ENCODE data around the gene PCDHB4. TPM values are rescaled to one million over a fixed set of nuclear protein-coding genes. Genes with fewer than 3 reads are reported as not detected.
"Not testable (repeated sequence)": the region's sequence is repeated elsewhere in the genome, so short reads cannot be mapped to it uniquely, and the experiment has no call there.

PCDHB4 gene
- not detected for total RNA-seq

DNA sequence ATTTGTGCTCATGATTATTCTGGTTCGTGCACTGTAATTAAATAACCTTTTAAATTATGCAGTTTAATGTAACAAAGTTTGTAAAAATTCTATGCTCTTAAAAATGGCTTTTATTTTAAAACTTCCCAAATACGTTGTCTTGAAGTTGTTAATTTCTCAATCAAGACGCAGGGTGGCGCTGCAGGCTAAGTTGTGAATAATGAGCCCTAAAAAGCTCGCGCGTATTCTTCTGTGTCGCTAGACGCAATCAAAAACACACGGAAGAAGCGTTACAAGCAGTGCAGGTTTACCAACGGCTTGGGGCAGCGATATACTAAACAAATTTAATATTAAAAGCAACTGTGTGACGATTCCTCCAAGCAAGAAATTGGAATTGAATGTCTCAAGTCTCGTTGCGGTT, at the start of gene PCDHB4:
Gene PCDHB4 (plus strand): TSS at position 256 of the 400 bp plus-strand sequence. CDS start 181 bp downstream, outside the sequence.
- DNase-seq: no peak

DNA sequence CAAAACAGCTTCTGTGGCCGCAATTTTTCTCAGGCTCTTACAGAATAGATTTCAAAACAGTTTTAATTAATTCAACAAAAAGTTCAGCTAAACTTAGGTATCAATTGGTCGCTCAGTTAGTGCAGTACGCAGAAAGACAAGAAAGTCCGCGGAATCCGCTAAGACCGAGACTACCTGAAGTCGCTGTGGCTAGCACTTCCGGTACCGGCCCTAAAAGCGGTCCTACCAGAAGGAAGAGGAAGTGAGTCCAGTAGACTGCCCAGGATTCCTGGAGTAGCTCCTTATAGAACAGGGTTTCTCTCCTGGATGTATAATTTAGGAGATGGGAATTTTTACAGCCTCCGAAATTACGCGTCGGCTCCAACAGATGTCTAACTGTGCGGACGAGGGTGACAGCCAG, 43.8 kb upstream of the PCDHB4 start:
- DNase-seq: no peak

DNA sequence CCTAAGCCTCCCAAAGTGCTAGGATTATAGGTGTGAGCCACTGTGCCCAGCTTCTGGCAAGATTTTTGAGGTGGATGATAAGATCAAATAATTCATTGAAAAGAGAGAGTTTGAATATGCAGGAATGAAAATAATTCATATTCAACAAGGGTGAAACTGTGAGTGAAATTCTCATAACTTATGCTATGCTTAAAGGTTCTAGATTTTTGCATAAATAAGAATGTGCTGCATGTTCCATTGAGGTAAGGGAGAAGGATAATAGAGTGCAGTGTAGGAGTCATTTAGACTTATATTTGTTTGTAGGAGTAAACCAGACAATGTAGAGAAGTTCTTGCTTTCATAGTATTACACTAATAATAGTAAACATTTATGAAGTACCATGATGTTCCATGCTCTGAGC, 39.4 kb upstream of the PCDHB4 start:
- DNase-seq: no peak

DNA sequence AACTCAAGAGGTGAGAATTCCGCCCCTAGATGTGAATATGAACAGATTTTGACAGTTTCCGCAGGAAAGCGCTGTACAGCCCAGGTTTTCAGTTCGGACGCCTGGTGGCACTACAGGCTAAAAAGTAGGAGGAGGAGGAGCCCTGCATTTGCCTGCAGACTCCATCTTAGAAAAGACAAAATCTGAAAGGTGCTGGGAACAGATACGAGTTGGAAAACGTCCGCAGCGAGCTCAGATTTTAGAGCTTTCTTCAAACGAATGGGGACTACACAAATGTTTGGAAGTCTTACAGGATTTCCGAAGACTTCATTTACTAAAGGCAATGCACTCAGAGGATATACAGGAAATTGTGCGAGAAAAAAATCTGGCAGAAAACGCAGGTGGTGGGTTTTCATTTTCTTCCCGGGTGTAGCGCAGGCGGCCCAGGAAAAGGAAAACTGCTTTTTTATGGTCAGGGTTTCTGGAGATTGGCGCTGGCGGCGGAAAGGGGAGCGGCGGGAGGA, 37.1 kb upstream of the PCDHB4 start:
- DNase-seq: peak; percentile 11

DNA sequence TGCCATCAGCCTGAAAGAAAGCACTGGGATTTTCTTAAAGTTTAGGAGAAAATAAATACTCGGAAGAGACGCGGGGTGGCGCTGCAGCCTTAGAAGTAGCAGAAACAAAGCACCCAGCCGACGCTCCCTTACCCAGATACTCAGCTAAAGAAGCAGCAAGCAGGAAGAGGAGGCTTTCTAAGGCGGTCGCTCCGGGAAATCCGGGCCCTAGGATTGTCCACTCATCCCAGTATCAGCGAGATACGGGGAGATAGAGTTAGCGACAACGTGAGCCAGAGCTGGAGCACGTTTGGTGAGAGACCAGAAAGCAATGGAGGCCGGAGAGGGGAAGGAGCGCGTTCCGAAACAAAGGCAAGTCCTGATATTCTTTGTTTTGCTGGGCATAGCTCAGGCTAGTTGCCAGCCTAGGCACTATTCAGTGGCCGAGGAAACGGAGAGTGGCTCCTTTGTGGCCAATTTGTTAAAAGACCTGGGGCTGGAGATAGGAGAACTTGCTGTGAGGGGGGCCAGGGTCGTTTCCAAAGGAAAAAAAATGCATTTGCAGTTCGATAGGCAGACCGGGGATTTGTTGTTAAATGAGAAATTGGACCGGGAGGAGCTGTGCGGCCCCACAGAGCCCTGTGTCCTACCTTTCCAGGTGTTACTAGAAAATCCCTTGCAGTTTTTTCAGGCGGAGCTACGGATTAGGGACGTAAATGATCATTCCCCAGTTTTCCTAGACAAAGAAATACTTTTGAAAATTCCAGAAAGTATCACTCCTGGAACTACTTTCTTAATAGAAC, 26.9 kb upstream of the PCDHB4 start, which contains the start of gene PCDHB2:
Gene PCDHB2 (plus strand): TSS at position 135 of the 782 bp plus-strand sequence. CDS start 176 bp downstream, at position 311.
- no peak for DNase-seq

DNA sequence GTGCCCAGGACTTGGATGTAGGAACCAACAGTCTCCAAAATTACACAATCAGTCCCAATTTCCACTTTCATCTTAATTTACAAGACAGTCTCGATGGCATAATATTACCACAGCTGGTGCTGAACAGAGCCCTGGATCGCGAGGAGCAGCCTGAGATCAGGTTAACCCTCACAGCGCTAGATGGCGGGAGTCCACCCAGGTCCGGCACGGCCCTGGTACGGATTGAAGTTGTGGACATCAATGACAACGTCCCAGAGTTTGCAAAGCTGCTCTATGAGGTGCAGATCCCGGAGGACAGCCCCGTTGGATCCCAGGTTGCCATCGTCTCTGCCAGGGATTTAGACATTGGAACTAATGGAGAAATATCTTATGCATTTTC, 26.4 kb upstream of the PCDHB4 start:
- DNase-seq: no peak

DNA sequence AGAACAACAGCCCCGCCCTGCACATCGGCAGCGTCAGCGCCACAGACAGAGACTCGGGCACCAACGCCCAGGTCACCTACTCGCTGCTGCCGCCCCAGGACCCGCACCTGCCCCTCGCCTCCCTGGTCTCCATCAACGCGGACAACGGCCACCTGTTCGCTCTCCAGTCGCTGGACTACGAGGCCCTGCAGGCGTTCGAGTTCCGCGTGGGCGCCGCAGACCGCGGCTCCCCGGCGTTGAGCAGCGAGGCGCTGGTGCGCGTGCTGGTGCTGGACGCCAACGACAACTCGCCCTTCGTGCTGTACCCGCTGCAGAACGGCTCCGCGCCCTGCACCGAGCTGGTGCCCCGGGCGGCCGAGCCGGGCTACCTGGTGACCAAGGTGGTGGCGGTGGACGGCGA, 25.4 kb upstream of the PCDHB4 start:
- not testable (repeated sequence) for DNase-seq

DNA sequence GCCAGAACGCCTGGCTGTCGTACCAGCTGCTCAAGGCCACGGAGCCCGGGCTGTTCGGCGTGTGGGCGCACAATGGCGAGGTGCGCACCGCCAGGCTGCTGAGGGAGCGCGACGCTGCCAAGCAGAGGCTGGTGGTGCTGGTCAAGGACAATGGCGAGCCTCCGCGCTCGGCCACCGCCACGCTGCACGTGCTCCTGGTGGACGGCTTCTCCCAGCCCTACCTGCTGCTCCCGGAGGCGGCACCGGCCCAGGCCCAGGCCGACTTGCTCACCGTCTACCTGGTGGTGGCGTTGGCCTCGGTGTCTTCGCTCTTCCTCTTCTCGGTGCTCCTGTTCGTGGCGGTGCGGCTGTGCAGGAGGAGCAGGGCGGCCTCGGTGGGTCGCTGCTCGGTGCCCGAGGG, 25.0 kb upstream of the PCDHB4 start:
- DNase-seq: not testable (repeated sequence)

DNA sequence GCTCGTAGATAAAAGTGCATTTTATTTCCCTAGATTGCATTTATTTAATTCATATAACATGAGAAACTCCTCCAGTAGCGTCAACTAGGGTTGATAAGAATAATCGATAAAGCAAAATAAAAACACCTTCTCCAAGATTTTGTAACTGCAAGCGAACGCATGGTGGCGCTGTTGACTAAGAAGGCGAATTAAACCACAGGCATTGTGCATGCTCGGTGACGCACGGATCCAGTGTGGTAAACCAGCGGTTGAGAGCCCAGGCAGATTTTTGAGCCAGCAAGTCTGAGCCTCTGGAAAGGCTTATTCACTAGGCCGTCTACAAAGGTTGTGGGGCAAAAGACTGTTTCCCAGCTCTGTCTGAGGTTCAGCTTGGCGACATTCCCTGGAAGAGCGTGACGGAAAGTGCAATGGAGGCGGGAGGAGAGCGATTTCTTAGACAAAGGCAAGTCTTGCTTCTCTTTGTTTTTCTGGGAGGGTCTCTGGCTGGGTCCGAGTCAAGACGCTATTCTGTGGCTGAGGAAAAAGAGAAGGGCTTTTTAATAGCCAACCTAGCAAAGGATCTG, 21.3 kb upstream of the PCDHB4 start, which contains the start of gene PCDHB3:
Gene PCDHB3 (plus strand): TSS at position 231 of the 563 bp plus-strand sequence. CDS start 177 bp downstream, at position 408.
- DNase-seq: no peak

DNA sequence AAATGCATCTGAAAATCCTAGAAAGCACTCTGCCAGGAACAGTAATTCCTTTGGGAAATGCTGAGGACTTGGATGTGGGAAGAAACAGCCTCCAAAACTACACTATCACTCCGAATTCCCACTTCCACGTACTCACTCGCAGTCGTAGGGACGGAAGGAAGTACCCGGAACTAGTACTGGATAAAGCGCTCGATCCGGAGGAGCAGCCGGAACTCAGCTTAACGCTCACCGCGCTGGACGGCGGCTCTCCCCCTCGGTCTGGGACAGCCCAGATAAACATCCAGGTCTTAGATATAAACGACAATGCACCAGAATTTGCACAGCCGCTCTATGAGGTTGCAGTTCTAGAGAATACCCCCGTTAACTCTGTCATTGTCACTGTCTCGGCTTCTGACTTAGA, 20.6 kb upstream of the PCDHB4 start:
- no peak for DNase-seq

DNA sequence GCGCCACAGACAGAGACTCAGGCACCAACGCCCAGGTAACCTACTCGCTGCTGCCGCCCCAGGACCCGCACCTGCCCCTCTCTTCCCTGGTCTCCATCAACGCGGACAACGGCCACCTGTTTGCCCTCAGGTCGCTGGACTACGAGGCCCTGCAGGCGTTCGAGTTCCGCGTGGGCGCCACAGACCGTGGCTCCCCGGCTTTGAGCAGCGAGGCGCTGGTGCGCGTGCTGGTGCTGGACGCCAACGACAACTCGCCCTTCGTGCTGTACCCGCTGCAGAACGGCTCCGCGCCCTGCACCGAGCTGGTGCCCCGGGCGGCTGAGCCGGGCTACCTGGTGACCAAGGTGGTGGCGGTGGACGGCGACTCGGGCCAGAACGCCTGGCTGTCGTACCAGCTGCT, 19.5 kb upstream of the PCDHB4 start:
- not testable (repeated sequence) for DNase-seq

DNA sequence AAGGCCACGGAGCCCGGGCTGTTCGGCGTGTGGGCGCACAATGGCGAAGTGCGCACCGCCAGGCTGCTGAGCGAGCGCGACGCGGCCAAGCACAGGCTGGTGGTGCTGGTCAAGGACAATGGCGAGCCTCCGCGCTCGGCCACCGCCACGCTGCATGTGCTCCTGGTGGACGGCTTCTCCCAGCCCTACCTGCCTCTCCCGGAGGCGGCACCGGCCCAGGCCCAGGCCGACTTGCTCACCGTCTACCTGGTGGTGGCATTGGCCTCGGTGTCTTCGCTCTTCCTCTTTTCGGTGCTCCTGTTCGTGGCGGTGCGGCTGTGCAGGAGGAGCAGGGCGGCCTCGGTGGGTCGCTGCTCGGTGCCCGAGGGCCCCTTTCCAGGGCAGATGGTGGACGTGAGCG, 19.1 kb upstream of the PCDHB4 start:
- not testable (repeated sequence) for DNase-seq

DNA sequence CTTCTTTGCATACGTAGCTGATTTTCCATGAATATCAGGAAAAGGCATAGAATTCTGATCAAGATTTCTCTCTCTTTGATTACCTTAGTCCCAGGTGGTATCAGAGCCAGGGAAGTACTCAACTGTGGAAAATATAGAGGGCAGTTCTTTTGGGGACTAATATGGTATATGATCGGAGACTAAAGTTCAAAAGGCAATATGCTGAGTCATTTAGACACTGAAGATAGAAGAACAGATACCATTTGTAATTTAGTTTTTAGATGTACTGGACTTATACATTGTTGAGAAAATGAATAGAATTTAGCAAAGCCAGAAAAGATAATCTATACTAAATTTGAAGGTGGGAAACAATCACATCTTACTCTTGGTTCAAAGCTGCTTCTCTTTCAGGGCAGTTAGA, 16.3 kb upstream of the PCDHB4 start:
- no peak for DNase-seq

DNA sequence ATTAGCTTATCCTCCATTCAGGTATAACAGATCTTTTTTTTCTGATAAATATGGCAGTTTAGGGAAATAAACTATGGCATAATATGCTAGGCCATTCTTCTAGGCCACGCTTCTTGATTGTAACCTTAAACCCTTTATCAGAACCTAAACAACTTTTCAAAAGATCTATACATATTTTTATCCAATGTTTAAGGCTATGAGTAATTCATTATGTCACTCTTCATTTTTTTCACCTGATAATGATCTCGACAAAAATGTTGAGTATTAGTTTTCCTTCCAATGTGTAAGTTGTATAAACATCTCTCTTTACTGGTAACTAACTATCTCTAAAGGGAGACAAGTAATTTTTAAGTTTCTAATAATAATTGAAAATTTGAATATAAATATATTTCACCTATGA, 2.4 kb upstream of the PCDHB4 start:
- DNase-seq: no peak

DNA sequence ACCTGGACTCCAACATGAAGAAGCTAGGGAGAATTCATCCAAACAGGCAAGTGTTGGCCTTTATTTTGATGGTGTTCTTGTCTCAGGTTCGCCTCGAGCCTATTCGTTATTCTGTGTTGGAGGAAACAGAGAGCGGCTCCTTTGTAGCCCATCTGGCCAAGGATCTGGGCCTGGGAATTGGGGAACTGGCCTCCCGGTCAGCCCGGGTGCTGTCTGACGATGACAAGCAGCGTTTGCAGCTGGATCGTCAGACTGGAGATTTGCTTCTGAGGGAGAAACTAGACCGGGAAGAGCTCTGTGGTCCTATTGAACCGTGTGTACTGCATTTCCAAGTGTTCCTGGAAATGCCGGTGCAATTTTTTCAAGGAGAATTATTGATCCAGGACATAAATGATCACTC, 367 bp downstream of the PCDHB4 start:
- no peak for DNase-seq

DNA sequence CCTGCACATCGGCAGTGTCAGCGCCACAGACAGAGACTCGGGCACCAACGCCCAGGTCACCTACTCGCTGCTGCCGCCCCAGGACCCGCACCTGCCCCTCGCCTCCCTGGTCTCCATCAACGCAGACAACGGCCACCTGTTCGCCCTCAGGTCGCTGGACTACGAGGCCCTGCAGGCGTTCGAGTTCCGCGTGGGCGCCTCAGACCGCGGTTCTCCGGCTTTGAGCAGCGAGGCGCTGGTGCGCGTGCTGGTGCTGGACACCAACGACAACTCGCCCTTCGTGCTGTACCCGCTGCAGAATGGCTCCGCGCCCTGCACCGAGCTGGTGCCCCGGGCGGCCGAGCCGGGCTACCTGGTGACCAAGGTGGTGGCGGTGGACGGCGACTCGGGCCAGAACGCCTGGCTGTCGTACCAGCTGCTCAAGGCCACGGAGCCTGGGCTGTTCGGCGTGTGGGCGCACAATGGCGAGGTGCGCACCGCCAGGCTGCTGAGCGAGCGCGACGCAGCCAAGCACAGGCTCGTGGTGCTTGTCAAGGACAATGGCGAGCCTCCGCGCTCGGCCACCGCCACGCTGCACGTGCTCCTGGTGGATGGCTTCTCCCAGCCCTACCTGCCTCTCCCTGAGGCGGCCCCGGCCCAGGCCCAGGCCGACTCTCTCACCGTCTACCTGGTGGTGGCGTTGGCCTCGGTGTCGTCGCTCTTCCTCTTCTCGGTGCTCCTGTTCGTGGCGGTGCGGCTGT, 1.9 kb downstream of the PCDHB4 start:
- DNase-seq: not testable (repeated sequence)

DNA sequence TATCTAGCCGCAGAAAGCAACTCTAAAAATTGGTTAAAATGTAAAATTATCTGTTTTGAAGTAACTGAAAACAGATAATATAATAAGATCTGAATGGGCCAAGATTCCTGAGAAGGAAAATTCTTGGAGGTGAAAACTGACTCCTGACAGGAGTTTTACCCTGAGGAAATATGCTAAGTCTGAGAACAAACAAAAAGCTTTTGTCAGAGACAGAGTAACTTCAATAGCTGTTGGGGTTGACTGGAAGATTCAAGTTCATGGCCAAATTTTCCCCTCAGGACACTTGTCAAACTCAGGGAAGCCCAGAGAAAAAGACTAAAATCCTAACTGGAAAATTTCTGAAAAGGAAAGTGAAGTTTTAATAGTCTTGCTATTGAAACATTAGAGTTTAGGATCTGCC, 5.7 kb downstream of the PCDHB4 start:
- no peak for DNase-seq

DNA sequence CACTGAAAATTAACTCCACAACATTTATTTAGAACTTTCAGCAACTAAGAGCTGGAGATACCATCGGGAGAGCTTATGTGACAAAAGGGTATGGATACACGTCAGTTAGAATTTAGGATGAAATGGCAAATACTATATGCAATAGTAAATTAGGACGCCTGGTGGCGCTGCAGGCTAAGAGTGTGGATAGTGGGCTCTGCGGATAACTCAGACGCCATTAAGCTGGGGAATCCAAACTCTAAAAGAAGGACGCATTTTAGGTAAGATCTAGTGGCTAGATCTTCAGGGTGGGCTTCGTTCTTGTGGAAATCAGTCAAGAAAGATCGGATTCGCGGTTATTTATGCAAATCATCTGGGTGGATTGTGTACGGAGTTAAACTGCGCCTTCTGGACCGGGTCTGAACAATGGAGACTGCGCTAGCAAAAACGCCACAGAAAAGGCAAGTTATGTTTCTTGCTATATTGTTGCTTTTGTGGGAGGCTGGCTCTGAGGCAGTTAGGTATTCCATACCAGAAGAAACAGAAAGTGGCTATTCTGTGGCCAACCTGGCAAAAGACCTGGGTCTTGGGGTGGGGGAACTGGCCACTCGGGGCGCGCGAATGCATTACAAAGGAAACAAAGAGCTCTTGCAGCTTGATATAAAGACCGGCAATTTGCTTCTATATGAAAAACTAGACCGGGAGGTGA, 13.6 kb downstream of the PCDHB4 start, which contains the start of gene PCDHB5:
Gene PCDHB5 (plus strand): TSS at position 177 of the 688 bp plus-strand sequence. CDS start 229 bp downstream, at position 406.
- no peak for DNase-seq

DNA sequence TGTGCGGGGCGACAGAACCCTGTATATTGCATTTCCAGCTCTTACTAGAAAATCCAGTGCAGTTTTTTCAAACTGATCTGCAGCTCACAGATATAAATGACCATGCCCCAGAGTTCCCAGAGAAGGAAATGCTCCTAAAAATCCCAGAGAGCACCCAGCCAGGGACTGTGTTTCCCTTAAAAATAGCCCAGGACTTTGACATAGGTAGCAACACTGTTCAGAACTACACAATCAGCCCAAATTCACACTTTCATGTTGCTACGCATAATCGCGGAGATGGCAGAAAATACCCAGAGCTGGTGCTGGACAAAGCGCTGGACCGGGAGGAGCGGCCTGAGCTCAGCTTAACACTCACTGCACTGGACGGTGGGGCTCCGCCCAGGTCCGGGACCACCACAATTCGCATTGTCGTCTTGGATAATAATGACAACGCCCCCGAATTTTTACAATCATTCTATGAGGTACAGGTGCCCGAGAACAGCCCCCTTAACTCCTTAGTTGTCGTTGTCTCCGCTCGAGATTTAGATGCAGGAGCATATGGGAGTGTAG, 14.2 kb downstream of the PCDHB4 start:
- no peak for DNase-seq

DNA sequence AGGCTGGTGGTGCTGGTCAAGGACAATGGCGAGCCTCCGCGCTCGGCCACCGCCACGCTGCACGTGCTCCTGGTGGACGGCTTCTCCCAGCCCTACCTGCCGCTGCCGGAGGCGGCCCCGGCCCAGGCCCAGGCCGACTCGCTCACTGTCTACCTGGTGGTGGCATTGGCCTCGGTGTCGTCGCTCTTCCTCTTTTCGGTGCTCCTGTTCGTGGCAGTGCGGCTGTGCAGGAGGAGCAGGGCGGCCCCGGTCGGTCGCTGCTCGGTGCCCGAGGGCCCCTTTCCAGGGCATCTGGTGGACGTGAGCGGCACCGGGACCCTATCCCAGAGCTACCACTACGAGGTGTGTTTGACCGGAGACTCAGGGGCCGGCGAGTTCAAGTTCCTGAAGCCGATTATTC, 15.7 kb downstream of the PCDHB4 start:
- DNase-seq: not testable (repeated sequence)

DNA sequence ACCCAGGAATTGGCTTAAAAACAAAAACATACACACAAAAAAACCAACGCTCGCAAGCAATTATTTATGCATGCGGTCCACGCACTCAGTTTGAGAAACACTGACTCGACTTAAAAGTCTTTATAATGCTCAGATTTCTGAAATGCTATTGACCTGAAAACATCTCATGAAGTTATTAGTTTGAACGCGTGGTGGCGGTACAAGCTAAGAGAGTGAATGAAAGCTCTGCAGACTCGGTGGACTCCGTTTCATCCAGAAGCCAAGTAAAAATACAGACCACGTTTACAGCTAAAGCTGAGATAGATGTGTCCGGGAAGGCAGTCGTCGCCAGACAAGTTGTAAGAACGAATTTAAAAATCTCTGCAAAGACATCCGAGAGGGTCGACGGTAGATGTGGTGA, 28.2 kb downstream of the PCDHB4 start, which contains the start of gene PCDHB6:
Gene PCDHB6 (plus strand): TSS at position 246 of the 400 bp plus-strand sequence. CDS start 201 bp downstream, outside the sequence.
- DNase-seq: no peak
